GM21529 (cell line): Measurements from ENCODE around the gene TBC1D22A.

Source experiments
- ATAC-seq: cut with Tn5 transposase; IDR thresholded peaks from one replicate; pipeline ENCODE4 v1.9.1; 2021; ENCODE audit not compliant: unreplicated experiment

Gene TBC1D22A

DNA sequence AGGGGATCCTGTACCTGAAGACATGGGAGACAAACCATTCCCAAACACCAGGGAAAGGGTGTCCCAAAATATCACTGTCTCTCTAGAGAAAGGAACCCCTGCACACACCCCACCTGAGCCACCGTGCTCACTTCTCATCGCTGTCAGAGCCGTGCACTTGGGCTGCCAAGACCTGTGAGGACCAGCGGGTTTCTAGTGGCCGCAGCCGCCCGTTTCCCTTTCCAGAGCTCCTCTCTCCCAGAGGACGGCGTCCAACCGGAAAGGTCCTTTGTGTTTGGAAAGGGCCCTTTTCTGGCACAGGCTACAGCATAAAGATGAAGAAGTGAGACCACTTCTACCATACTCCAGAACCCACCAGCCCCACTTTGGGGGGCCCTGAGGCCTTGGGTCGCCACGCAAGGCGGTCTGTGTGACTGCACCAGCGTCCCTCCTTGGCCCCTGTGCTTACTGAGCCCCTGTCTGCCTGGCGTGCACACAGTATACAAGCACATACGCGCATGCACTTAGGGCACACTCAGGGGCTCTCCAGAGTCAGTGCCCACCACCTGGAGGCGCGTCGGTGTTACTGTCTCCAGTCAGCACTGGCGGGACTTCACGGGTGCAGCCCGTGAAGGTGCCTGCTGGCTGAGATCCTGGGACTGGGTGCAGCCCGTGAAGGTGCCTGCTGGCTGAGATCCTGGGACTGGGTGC, 381.8 kb downstream of the TBC1D22A start:
- no peak for ATAC-seq

DNA sequence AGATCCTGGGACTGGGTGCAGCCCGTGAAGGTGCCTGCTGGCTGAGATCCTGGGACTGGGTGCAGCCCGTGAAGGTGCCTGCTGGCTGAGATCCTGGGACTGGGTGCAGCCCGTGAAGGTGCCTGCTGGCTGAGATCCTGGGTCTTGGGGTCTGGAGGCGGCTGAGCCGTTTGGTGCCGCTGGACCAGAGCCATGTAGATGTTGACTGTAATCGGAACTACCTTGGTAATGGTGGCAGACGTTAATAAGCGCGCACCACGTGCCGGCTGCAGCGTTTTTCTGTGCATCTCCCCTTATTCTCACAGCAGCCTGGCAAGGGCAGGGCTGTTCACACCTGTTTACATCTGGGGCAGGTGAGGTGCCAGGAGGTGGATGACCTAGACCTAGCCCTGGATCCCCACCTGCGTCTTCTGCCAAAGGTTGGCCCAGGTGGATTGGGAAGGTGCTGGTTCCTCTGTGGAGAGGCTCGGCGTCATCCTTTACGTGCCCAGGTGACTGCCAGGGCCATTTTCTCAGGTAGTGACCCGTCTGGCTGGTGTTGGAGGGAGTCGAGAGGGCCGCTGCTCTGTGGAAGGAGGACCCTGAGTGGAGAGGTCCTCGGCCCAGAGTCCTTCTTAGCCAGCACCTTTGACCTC, 382.5 kb downstream of the TBC1D22A start:
- no peak for ATAC-seq

DNA sequence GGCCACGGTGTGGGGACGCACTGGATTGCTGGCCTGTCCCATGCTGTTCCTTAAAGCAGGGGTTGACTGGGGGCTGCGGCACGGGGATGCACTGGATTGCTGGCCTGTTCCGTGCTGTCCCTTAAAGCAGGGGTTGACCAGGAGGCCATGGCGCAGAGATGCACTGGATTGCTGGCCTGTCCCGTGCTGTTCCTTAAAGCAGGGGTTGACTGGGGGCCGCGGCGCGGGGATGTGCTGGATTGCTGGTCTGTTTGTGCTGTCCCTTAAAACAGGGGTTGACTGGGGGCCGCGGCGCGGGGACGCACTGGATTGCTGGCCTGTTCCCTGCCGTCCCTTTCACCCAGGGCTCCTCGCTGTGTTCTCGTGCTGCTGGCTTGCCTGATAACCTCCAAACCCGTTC, 383.4 kb downstream of the TBC1D22A start:
- no peak for ATAC-seq

DNA sequence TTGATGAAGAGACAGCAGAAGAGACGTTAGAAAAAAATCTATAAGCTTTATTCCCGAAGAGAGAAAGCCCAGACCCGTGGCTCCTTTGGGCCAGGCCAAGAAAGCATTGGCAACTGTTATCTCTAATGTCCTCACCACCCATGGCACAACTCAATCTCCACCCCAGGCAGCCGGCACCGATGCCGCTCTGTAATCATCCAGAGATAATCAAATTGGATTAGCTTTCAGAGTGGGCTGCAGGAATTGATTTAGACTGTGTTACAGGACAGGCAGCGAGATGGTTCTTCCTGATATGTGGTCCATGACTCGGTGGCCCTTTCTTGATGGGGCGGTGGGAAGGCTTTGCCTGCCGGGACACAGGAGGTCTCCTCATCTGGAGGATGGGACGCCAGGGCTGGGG, 383.9 kb downstream of the TBC1D22A start:
- no peak for ATAC-seq

DNA sequence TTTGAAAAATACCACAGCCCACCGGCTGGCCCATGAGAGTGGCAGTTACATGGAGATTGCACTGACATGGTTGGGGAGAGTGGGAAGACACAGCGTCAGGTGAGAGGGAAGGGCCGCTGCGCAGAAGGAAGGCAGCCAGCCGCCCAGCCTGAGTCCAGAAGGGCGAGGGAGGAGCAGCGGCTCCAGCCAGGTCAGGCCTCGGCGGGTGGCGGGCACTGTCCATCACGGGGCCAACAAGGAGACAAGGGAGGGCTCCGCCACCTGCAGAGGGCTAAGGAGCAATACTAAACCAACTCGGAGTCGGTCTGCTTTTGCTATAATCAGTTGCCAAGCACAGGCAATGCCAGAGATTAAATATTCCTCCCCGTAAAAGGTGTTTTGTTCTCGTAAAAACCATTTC, 384.5 kb downstream of the TBC1D22A start:
- ATAC-seq, result no peak

DNA sequence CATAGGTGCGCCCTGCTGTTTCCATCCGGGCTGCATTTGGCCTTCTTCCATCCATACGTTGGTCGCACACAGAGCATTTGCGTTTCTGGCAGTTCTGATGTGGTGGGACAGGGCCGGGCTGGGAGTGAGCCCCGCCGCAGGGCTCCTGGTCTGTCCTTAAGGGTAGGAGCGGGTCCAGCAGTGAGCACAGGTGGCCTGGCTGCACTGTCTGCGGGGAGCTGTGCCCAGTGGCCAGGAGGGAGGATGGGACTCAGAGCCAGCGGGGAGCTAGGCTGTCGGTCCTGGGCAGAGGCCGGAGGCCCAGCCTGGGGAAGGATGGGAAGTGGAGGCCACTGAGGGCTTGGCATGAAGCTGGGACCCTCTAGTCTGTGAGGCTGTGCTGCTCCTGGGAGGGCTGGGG, 385.1 kb downstream of the TBC1D22A start:
- ATAC-seq, result no peak

DNA sequence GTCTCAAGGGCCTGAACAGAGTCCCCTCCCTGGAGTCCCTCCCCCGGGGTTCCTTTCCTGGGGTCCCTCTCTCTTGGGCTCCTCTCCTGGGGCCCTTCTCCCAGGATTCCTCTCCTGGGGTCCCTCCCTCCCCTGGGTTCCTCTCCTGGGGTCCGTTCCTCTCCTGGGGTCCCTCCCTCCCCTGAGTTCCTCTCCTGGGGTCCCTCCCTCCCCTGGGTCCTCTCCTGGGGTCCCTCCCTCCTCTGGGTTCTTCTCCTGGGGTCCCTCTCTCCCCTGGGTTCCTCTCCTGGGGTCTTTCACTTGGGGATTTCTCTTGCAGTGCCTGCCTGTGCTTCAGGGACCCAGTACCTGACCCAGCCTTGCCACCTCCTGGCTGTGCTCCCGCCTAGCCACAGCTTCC, 386.1 kb downstream of the TBC1D22A start:
- ATAC-seq, result no peak

DNA sequence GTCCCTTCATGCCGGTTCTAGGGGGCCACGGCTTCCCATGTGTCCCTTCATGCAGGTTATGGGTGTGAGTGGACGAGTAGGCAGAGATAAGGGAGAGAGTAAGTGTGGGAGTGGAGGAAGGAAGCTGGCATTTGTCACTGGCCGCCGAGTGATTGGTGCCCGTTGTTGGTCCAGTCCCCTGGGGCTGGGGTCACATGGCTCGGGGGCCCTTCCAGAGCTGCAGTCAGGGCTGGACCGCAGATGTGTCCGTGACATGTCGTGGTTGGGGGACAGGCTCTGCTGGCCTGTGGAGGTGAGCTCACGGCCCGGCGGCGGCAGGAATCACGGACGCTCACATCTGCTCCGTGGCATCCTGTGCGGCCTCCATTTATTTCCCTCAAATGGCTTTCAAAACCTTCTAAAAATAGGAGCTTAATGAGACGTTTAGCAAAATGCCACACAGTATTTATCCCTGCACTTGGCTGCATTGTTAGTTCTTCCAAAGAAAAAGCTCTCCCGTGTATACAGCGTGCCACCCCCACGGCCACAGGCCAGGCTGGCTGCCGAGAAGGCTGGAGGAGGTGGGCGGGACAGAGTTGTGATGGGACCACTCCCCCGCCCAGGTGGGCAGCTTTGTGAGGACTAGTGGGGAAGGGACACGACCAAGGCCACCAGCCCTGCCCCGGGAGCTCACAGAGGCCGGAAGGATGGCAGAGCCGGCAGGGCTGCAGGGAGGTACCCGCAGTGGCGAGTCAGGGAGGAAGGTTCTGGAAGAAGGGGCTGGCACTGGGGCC, 386.7 kb downstream of the TBC1D22A start:
- no peak for ATAC-seq

DNA sequence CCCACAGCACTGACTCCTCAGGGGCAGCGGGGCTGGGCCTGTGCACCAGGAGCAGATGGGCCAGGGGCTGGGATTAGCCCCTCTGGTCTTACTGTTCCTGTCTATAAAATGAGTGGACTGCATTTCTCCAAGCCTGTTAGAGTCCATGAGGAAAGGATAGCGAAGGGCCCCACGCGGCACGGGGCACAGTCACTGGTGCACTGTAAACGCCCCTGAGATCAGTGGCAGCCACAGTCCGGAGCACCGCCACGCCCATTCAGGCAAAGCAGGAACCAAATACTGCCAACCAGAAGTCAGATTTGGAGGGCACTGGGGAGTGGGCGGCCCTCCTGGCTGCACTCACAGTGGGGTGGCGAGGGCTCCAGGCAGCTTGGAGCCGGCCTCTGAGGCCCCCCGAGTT, 387.5 kb downstream of the TBC1D22A start:
- ATAC-seq, result no peak

DNA sequence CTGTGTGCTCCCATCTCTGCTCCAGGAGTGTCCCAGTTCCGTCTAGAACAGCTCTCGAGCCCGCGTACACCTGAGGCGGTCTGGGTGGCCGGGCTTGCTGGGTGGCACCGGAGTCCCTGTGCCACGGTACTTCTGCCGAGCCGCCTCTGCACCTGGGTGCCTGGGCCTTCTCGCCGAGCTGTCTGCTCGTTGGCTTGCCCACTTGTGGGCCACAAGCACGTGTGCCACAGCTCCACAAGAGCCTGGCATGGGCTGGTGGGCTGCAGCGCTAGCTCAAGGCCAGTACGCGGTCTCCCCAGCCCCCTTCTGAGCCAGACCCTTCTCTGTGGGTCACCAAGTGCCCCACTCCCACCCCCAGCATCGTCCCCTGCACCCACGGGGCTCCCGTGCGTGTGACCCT, 388.0 kb downstream of the TBC1D22A start:
- ATAC-seq, result no peak

DNA sequence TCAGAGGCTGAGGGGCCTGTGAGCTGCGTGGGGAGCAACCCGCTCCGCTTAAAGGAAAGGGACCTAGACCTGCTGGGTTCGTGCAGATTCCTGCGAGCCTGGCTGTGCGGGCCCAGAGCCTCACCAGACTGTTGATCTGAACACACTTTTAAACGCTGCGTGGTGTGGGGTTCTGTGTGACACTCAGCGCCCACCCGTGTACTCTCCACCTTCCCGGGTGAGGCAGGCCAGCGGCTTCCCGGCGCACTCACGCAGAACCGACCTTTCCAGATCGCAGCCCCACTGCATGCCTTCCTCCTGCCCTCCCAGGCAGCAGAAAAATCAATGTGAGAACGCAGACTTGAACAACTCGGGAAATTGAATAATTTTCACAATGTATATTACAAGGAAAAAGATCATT, 388.6 kb downstream of the TBC1D22A start:
- no peak for ATAC-seq

DNA sequence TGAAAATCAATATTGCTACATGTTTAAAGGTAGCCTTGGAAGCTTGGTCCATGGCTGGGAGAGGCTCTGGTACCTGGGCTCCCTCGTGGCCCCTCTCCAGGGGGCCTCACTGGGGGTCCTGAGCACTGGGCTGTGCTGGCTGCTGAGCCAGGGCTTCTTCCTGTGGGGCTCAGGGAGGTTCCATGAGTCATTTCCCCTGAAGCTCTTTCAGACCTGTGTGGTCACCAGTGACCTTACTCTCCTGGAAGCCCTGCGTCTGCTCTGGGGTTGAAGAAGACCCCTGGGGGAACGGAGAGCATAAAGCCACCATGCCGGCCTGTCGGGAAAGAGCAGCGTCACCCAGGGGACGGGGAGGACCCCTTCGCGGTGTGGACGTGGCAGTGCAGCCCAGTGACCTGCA, 389.0 kb downstream of the TBC1D22A start:
- no peak for ATAC-seq

DNA sequence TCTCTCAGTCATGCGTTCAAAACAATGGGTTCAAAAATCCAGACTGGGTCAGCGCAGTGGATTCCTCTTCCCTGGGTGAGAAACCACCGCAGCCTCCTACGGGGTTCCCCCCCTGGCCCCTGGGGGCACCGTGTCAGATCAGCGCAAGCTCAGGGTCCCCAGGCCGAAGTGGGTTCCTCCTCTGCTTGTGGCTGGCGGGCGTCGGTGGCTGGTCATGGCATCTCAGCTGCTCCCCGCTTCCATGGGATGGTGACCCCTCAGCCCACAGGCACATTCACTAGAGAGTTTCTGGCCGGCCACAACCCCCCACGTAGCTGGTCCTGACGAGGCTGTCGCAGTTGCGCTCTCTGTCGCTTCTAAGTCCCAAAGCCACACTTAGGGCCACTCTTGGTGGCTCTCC, 389.8 kb downstream of the TBC1D22A start:
- ATAC-seq, result no peak

DNA sequence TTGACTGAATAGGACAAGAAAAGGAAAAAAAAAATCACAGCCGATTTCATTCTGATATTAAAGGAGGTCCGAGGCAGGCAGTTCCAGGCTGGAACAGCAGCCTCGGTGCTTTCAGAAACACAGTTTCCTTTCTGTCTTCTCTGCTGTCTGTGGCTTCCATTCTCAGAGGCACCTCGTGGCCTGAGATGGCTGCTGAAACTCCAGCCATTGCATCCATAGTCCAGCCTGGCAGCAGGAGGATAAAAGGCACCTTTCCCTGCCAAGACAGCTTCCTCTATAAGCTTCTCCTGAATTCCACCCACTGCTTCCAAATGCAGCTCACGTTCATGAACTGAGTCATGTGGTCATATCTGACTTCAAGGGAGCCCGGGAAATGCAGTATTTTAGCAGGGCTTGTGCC, 390.5 kb downstream of the TBC1D22A start:
- no peak for ATAC-seq

DNA sequence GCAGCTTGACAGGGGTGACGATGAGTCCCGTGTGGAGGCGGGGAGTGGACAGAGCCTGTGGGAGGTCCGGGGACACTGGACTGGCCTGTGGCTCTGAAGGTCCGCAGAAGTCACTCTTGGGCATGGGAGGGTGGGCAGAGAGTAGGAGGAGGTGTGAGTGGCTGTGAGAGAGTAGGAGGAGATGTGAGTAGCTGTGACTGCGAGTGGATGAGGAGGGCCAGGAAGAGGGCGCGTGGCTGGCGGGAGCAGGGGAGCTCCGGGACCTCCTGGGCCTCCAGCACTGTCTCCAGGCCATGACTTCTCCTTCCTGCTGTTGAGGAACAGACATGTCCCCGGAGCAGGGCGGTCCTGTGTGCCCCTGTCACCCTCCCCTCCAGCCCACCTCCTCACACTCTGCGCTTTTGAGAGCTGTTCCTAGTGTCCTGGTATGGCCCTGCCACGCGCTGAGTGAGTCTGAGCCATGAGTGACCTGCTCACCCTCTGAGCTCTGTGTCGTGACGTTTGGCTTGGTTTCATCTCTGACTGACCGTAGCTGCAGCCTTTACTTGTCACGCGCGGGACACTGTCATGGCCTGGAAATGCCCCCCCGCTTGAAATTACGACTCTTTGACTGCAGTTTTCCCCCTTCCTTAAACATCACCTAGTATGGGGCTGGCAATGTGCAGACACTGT, 391.5 kb downstream of the TBC1D22A start:
- ATAC-seq, result no peak

DNA sequence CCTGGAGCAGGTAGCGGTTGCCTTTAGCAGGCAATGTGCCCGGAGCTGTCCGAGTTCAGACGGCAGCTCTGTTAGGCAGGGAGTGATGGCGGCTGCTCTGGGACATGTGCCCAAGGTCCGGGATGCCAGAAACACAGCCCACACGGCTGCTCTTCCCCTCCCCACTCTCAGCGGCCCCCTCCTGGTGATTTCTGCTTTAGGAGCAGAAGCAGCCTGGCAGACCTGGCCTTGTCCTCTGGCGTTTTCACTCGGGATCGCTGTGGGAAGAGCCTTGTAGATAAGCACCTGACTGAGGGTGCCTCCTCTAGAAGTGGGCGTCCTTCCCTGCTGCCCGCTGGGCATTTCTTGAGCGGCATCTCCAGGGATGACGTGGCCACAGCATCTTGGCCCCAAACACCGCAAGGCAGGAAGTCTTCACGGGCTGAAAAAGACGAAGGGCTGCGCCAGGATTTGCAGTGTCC, 392.2 kb downstream of the TBC1D22A start:
- no peak for ATAC-seq

DNA sequence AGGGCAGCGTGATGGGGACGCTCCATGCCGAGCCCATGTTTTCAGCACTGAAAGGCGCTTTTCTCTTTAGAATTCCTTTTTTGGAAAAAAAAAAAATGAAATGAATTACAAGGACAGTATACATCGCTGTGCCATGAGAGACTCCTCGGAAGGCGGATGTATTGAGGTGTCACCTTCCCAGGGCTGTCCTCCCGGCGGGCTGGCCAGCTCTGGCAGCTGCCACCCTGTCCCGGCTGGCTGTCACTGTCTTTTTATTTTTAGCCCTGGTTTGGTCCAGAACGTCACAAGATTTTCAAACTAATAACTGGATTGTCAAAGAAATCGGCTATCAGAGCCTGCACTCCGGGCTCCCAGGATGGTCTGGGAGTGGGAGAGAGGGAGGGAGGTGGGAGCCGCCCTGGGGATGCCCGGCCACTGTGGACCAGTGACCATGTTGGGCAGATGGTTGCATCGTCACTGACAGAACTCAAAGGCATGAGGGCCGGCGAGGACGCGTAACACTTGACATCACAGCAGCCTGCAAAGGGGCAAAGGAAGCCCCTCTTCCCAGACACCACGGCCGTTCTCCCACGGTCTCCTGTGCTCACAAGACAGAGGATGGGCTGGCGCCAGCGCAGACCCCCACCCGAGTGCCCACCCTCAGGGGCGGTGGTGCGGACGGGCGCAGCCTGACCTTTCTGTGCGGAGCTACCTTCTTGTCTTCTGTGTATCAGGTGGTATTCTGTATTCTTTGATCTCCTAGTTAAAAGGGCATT, 392.9 kb downstream of the TBC1D22A start:
- no peak for ATAC-seq

DNA sequence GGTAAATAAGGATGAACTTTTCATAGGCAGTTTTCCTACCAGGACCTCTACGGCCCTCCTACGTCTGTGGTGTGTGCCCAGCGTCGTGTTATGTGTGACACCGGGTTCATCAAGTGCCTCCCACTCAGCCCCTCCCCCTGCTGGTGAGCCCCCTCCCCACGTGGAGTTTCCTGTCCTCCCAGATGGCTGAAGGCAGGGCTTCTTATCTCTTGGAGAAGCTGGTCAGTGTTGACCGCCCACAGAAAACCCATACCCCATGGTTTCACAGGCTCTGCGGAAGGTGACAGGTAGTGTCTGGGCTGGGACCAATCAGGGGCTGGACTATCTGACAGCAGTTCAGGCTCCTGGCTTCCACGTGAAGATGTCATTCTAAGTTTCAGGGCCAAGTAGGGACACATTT, 393.5 kb downstream of the TBC1D22A start:
- ATAC-seq, result no peak

DNA sequence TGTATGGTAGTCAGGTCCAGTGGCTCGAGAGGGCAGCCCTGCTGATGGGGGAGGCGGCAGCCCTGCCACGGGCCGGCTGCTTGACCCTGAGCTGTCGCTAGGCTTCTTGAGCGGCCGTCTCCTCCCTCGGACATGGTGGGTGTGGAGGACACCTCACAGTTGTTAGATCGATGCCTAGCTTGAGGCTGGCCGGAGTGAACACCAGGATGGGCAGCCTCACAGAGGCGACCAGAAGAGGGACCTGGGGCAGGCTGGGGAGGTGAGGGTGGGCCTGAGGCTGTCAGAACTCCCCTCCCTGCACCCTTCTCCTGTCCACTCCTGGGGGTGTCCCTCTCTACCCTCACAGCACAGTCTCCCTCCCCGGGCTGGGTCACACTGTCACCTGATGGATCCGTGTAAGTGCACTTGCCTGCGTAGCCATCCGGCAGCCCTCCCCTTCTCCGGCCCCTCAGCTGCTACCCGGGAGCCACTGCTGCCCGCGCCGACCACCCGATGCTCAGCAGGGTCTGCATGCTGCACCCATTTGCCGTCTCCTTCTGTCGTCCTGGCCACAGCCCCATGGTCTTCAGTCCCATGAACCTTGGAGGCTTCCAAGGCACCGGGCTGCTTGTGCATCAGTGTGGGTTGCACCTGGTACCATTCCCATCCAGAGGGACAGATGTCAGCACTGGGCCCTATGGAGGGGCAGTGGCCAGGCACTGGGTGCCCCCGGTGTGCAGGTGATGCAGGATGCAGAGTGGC, 394.1 kb downstream of the TBC1D22A start:
- ATAC-seq, result no peak

DNA sequence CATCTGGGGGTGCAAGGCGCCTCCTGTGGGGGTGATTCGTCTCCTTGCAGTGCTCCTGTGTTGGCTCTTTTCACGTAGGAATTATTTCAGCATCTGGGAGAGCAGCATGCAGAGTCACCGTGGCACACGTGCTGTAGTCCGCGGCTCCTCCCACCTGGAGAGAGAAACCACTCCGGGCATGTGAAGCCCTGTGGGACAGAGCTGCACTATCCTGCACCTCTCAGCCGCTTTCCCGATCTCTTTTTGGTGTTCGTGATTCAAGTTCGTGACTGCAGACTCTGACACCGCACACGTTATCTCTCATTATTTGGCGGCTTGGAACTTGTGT, 394.6 kb downstream of the TBC1D22A start:
- no peak for ATAC-seq
